Activated CD4-positive, CD25-positive, alpha-beta regulatory T cell treated with anti-CD3 and anti-CD28 coated beads, Interleukin-2, amount 50 U/mL, for 72 hours (primary cell): ENCODE data around the gene GRIFIN.

Experiments
- DNase-seq: peaks from one replicate; pipeline ENCODE4 v3.0.0; 2021

Gene GRIFIN

DNA sequence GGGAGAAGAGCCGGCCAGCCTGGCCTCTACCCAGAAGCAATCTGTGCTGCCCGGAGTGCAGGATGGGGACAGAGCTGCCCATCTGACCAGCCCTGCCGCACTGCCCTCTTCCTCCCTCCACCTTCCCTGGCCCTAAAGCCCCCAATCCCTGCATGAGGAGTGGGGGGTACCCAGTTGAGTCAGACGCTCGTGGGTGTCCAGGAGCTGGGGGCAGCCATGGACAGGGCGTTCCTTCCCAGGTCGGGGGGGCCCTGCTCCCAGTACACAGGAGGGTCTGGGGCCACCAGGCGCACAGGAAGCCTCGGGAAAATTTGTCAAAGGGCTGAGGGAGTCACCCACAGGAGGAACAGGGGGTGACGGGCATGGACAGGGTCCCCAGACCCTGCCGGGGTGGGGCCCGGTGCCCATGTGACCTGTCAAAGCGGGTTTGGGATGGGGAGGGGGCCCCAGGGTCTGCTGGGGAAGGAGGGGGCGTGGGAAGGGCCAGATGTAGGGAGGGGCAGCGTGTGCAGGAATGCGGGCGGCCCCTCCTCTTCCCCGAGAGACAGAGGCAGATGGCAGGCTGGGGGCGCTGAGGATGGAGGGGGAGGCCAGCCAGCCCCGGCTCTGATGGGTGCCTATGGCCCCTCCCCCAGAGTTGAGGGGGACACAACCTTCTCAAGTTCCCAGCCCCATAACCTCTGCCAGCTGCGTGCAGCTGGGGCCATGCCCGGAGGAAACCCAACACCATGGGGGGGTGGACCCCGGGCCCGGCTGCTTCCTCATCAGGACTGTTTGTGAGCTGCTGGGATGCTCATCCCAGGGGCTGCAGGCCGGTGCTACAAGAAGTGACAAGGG lies 21.5 kb upstream of the GRIFIN start:
- DNase-seq, result no peak

GRCh38 chr7:2497065-2497464 lies 20.9 kb upstream of the GRIFIN start:
- DNase-seq, result no peak

- no peak for DNase-seq
Measured at GRCh38 chr7:2496375-2496774, 20.2 kb upstream of the GRIFIN start.

DNA sequence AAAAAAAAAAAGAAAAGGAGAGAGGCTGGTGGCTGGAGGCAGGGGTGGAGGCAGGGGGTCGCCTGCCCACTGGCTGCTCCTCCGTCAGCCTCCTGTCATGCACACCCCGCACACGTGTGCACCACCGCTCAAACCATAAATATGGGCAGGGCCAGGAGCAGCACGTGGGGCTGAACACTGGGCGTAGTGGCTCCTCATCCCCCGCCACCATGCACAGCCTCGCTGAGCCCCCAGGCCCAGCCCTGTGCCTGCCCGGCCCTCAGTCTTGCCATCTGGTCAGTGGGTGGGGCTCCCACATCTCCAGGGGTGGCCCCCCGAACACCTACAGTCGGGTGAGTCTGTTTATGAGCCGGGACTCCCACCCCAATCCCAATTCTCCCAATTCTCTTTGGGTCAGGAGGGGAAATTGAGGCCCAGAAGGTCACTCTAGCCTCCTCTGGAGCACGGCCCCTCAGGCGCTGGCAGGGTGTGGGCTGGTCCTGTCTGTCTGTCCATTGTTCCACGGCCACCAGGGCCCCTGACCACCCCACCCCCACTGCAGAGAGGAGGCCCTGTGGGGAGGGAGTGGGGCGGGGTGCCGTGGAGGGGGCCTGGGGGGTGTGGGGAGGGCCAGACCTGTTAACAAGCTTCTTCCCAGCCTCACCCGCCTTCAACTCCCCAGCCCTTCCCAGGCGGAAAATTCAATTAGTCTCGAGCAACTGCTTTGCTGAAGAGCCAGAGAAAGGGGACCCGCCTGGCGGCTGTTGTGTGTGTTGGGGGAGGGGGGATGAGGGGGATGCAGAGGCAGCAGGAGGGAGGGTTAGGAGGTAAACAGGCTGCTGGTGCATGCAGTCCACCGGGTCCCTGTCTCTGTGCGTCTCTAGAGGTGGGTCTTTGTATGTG lies 19.5 kb upstream of the GRIFIN start:
- DNase-seq, result no peak

- DNase-seq, result no peak
Measured at GRCh38 chr7:2494191-2495130, 18.3 kb upstream of the GRIFIN start.

- DNase-seq, result no peak
Measured at GRCh38 chr7:2493205-2494164, 17.3 kb upstream of the GRIFIN start.

- DNase-seq, result no peak
Measured at GRCh38 chr7:2492038-2492437, 15.8 kb upstream of the GRIFIN start.

GRCh38 chr7:2490181-2490651 lies 14.0 kb upstream of the GRIFIN start:
- no peak for DNase-seq

DNA sequence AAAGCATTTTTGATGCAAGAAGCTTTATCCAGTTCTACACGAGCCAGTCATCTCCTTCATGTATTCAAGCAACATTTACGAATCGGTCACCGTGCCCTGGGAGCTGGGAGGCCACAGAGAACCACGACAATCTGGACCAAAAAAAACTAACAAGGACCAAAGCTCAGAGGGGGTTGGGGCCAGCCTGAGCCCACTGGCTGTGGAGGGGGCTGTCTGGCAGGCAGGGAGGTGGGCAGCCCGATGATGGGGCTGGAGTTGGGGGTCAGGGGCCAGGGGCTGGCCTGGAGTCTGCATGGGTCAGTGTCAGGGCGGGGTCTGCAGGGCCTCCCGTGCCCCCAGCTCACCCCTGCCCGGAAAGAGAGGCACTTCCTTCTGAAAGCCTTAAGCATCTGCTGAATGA lies 12.5 kb upstream of the GRIFIN start:
- DNase-seq, result no peak

DNA sequence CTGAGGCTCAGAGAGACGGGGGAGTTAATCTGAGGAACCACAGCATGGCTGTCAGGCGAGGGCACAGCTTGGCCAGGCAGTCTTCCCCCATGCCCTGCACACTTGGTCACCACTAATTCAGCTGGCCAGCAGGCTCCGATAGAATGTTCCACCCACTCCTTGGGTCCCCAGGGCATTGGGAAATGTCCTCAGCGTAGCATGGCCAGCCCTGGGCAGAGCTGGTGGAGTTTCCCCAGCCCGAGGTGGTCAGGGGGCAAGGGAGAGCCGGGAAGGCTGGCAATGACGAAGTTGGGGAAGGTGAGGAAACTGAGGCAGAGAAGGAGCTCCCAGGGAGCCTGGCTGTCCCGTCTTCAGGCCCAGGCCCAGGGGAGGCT lies 12.1 kb upstream of the GRIFIN start:
- no peak for DNase-seq

DNA sequence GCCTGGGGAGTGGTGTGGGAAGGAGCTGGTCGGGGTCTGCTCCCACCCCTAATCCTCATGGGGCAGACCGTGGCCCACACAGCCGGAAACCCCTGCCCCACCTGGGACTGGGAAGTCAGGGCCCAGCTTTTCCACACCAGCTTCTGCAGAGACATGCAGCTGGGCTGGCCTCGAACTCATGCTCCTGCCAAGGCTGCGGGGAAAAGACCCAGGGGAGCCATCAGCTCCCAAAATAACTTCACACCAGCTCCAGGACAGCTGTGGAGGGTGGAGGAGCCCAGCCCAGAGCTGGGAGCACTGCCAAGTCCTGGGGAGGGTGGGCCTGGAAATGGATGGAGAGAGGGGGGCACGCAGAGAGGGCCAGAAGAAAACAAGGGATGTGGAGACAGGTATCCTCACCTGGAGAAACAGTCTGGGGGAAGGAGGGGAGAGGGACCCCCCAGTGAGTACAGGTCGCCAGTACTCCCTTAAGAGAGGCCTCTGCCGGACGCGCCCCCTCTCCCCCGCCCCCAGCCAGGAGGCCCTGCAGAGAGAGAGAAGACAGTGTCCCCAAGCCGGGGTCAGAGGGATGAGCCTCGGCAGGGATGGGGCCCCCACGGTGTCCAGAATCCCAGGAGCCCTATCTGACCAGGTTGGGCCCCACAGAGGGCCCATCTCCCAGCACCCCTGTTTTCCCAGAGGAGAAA lies 11.5 kb upstream of the GRIFIN start:
- DNase-seq, result no peak

- DNase-seq, result no peak
Measured at GRCh38 chr7:2484868-2485267, 8.7 kb upstream of the GRIFIN start.

GRCh38 chr7:2483494-2483893 lies 7.3 kb upstream of the GRIFIN start:
- no peak for DNase-seq

DNA sequence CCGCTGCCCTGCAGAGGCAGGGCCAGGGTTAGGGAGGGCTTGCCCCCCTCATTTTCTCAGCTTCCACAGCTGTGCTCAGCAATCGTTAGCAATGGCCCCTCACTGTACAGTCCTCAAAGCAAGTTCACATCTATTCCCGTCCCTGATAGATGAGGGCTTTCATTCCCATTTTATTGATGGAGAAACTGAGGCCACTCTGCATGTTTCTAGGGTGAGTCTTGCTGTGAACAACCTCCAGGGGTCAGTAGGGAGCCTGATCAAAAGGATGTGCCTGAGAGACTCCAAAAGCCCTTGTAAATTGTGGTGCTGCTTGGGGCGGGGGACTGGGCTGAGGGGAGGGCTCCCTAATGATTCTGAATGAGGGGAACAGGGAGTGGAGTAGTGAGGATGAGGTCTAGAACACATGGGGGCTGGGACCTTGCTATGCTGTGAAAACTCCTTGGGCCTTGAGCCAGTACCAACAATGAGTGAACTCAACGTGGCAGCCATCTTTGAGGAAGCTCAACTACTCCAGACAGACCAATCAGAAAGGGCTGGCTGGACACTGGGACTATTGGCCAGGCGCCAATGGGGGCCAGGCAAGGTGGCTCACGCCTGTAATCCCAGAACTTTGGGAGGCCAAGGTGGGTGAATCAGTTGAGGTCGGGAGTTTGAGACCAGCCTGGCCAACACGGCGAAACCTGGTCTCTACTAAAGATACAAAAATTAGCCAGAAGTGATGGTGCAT lies 6.7 kb upstream of the GRIFIN start:
- no peak for DNase-seq

DNA sequence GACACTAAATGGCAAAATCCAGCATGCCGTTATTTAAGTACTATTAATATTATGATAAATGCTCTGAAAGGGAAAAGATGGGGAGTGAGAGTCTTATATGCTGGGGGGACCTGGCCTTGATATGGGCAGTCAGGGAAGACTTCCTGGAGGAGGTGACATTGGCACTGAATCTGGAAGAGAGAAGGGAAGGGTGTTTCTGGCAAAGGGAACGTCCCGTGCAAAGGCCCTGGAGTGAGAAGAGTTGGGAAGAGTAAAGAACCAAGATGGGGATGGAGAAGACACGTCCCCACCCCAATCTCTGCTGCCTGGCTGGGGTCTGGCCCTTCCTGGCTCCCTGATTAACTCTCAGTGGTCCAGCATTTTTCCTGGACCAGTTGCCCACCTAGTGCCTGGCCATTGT lies 5.0 kb upstream of the GRIFIN start:
- DNase-seq, result no peak

- DNase-seq, result no peak
Measured at GRCh38 chr7:2480070-2480408, 3.8 kb upstream of the GRIFIN start.

GRCh38 chr7:2479276-2480069 lies 3.3 kb upstream of the GRIFIN start:
- no peak for DNase-seq

DNA sequence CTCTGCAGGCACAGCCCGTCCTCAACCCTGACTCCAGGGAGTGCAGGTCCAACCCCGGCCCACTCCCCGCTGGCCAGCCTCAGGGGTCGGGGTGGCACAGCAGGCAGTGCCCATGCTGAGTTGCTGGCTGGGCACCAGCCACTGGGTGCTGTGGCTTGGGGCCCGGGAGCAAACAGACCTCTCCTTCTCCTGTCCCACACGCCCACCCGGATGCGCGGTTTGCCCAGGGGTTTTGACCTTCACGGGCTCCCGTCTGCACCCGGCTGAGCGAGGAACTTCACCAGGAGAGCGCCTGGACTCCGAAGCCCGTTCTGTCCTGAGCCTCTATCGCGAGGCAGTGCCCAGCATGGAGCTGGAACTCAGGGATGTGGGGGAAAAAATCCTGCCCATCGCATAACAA lies 2.6 kb upstream of the GRIFIN start:
- no peak for DNase-seq

- no peak for DNase-seq
Measured at GRCh38 chr7:2478399-2478785, 2.2 kb upstream of the GRIFIN start.
